NCI-H510A (cell line): ENCODE results near the gene ADAMTS10.
"Not testable (repeated sequence)": the region's sequence is repeated elsewhere in the genome, so short reads cannot be mapped to it uniquely, and the experiment has no call there.

Experiments used
- DNase-seq: peaks from one replicate; lab custom pipeline; 2025; lab: John Stamatoyannopoulos, UW

The ADAMTS10 gene

DNA sequence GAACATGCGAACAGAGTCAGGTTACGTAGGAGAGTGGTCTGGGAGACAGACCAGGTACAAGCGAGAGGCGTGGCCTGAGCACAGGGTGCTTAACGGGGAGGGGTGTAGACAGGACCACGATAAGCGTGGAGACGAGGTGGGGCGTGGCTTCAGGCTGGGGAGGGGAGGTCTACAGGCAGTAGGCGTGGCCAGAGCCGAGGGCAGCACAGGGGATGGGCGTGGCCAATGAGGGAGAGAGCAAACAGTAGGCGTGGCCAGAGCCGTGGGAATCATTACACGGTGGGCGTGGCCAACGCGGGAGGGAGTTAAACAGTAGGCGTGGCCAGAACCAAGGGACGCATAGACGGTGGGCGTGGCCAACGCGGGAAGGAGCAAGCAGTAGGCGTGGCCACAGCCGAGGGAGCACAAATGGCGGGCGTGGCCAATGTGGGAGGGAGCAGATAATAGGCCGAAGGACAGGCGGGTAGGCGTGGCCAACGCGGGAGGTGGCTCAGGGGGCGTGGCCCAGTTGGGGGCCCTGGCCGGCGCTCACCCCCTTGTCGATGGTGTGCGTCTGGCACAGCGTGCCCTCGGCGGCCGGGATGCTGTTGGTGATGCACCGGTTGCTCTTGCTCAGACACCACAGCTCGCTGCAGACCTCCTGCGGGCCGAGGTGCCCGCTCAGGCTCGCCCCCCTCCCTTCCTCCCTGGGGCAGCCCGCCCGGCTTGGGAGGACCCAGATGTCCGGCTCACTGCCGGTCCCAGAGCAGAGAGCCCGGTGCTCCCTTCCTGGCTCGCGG lies 18.1 kb downstream of the ADAMTS10 start:
- no peak for DNase-seq

DNA sequence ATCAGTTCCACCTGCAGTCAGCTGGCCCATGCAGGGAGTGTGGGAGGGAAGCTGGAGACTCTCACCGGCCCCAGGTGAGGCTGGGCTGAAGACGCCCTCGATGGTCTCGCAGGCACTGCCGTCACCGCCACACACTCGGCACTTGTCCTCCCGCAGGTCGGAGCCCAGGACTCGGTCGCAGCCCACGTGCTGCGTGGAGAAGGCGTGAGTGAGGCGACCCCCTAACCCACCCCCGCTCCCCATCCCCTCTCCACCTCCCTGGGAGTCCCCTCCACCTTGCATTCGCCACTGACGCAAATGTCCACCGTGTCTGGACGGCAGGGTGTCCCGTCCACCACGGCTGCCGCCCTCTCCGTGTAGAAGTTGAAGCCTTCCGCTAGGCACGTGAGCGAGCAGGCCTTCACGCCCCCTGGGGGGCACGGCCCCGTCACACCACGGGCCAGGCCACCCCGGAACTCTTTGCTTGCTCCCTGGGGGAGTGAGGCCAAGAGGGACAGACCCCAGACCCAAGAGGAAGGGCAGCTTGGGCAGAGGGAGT lies 21.3 kb downstream of the ADAMTS10 start:
- no peak for DNase-seq

GRCh38 chr19:8585894-8586750 lies 24.4 kb downstream of the ADAMTS10 start:
- DNase-seq: peak; percentile 11

- DNase-seq: no peak
Observed at GRCh38 chr19:8584965-8585893, 25.3 kb downstream of the ADAMTS10 start.

DNA sequence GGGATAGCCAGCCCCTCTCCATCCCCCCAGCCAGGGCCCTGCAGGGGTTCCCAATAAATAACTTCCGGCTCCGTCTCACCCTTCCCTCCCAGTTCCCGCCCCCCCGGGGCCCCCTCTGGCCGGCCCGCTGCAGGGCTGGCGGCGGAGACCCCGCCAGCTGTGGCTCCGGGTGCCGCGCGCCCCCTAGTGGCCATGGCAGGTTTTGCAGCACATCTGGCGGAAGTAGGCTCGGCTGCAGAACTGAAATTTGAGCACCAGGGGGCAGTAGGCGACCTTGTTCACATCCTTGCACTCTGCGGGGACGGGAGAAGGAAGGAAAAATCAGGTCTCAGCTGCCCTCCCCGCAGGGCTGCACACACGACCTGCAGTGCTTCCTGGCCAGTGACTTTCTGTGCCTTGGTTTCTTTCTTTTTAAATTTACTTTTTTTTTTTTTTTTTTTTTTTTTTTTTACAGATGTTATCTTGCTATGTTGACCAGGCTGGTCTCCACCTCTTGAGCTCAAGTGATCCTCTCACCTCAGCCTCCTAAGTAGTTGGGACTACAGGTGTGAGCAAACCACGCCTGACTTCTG lies 29.7 kb downstream of the ADAMTS10 start:
- DNase-seq: no peak

- no peak for DNase-seq
Observed at GRCh38 chr19:8578642-8579265, 31.8 kb downstream of the ADAMTS10 start.

DNA sequence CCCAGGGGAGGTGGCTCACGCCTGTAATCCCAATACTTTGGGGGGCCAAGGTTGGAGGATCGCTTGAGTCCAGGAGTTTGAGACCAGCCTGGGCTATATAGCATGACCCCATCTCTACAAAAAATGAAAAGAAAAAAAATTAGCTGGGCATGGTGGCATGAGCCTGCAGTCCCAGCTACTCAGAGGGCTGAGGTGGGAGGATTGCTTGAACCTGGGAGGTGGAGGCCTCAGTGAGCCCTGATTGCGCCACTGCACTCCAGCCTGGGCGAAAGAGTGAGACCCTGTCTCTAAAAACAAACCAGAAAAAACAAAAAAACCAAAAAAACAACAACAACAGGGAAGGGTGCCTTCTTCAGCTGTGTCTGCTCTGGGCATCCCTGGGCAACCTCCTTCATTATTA lies 32.8 kb downstream of the ADAMTS10 start:
- DNase-seq: no peak

DNA sequence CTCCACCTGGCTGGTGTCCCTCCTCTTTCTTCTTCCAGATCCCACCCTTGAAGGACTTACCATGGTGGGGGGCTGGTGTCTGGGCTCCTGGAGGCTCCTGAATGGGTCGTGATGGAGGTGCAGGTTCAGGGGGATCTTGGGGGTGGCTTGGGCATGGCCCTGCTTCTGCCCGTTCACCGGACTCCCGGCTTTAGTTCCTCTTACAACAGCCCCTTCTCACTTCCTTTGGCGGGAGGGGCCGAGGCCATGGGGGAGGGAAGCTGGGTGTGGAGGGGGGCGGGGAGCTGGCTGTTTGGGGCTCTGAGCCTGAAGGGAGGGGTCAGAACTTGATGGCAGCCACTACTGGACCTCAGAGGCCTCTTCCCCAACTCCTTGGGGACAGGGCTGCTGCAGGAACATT lies 33.3 kb downstream of the ADAMTS10 start, which contains the start of gene MYO1F:
Gene MYO1F (minus strand): TSS at position 196 of the 400 bp plus-strand sequence. CDS start 133 bp downstream, at position 63.
- DNase-seq: no peak

DNA sequence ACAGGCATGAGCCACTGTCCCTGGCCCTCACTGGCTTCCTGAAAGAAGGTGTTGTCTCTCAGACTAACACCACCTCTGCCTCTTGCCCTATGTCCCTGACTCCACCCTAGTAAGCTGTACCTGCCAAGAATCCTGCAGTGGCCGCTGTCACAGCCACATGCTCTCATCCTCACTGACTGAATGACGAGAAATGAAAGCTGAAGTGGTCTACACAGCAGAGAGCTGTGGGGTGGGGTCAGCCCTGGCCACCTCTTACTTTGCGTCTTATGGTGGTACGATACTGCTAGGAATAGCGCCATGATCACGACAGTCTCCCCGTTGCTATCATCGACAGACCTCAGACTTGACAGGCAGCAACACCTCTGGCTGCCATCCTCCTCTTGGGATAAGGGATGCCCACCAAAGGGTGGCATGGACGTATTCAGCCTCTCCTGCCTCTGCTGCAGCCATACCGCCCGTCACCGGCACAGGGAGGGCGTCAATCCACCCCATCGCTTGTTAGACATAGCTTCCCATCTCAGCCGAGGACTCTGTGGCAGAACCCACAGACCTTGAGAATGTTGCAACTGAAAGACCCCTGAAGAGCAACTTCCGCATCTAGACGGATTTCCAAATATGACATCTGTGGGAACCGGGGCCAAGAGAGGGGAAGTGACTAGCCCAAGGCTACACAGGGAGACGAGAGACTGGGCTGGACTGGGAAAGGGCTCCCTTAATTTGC lies 34.1 kb downstream of the ADAMTS10 start:
- no peak for DNase-seq

GRCh38 chr19:8575467-8575997 lies 35.0 kb downstream of the ADAMTS10 start:
- DNase-seq: no peak

DNA sequence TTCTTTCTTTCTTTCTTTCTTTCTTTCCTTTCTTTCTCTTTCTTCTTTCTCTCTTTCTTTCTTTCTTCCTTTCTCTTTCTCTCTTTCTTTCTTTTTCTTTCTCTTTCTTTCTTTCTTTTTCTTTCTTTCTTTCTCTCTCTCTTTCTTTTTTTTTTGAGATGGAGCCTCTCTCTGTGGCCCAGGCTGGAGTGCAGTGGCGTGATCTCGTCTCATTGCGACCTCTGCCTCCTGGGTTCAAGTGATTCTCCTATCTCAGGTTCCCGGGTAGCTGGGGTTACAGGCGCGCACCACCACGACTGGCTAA lies 35.9 kb downstream of the ADAMTS10 start:
- DNase-seq: not testable (repeated sequence)

DNA sequence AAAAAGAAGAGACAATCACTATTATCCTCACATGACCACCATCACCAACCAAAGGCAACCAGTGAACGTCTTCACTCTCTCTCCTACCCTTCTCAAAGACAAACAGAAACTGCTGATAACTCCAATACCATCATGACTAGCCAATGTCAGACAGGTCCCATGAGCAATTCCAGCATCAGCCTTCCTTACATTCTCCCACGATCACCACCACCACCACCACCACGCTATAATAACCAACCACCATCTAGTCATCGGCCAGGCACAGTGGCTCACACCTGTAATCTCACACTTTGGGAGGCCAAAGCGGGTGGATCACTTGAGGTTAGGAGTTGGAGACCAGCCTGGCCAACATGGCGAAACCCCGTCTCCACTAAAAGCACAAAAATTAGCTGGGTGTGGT lies 37.2 kb downstream of the ADAMTS10 start:
- no peak for DNase-seq

DNA sequence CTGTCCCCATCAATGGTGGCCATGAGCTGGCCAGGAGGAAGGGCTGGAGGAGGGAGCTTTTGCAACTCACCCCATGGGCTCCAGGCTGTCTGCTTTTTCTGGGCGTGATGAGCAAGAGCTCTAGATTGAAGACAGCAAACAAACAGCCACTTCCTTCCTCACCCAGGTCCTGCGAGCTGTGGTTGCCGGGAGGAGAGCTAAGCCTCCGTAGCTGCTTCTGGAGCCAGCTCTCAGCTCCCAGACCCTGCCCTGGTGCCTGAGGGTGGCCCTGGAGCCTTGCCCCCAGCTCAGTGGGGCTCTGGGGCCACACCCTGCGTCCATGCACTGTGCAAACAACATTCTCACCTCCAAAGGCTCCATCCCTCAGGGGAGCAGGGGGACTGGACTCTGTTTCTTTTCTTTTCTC lies 39.5 kb downstream of the ADAMTS10 start:
- DNase-seq: no peak

GRCh38 chr19:8569066-8569771 lies 41.3 kb downstream of the ADAMTS10 start:
- no peak for DNase-seq

GRCh38 chr19:8567522-8568172 lies 42.9 kb downstream of the ADAMTS10 start:
- no peak for DNase-seq

GRCh38 chr19:8566855-8567254 lies 43.7 kb downstream of the ADAMTS10 start:
- DNase-seq: no peak

GRCh38 chr19:8564866-8565265 lies 45.6 kb downstream of the ADAMTS10 start:
- DNase-seq: not testable (repeated sequence)

DNA sequence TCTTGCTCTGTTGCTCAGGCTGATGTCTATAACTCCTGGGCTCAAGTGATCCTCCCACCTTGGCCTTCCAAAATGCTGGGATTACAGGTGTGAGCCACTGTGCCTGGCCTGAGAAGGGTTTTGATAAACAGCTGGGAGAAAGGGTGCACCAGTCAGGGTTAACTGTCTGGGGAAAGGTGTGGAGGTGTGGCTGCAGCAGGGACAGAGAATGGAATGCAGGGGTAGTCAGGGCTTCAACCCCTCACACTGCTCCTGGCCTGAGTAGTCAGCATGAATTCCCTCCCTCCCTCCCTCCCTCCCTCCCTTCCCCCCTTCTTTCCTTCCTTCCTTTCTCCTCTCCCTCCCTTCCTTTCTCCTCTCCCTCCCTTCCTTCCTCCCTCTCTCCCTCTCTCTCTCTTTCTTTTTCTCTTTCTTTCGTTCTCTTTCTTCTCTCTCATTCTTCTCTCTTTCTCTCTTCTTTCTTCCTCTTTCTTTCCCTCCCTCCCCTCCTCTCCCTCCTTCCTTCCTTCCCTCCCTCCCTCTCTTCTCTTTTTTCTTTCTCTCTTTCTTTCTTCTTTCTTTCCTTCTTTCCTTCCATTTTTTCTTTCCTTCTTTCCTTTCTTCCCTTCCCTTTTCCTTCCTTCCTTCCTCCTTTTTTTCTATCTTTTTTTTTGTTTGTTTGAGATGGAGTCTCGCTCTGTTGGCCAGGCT lies 49.3 kb downstream of the ADAMTS10 start:
- DNase-seq: no peak
